Caco-2 (cell line): ENCODE measurements around the gene GRIFIN. TPM values are rescaled to one million over a fixed set of nuclear protein-coding genes. Genes with fewer than 3 reads are reported as not detected.

Source experiments
- total RNA-seq: library from RNA; stranded (reverse); gene quantifications from 2 replicates; pipeline ENCODE4 v1.2.3, GENCODE V29; 2022

The GRIFIN gene
- total RNA-seq, 1 experiment from 2014 or later: not detected

Other genes starting within 250 kb of the GRIFIN start
- 58.6 and 65.8 TPM in 2 replicates for gene MAD1L1, start 243.5 kb downstream of the GRIFIN start, total RNA-seq
- gene MRM2, start 234.2 kb downstream of the GRIFIN start, total RNA-seq: 48.8 and 49.3 TPM in 2 replicates
- gene NUDT1, start 234.2 kb downstream of the GRIFIN start, total RNA-seq: 41.5 and 42.8 TPM in 2 replicates
- gene SNX8, start 162.0 kb downstream of the GRIFIN start, total RNA-seq: 82.0 and 86.6 TPM in 2 replicates
- 306 and 314 TPM in 2 replicates for gene EIF3B, start 121.6 kb downstream of the GRIFIN start, total RNA-seq
- 26.0 and 28.0 TPM in 2 replicates for gene CHST12, start 72.8 kb downstream of the GRIFIN start, total RNA-seq
- gene LFNG, start 43.4 kb upstream of the GRIFIN start, total RNA-seq: 4.5 and 5.1 TPM in 2 replicates
- 33.2 and 33.5 TPM in 2 replicates for gene BRAT1, start 79.1 kb upstream of the GRIFIN start, total RNA-seq
- gene IQCE, start 82.6 kb upstream of the GRIFIN start, total RNA-seq: 13.4 and 18.7 TPM in 2 replicates
- 57.3 and 58.6 TPM in 2 replicates for gene TTYH3, start 155.6 kb upstream of the GRIFIN start, total RNA-seq
- gene AMZ1, start 211.8 kb upstream of the GRIFIN start, total RNA-seq: 0.07 and 0.11 TPM in 2 replicates